ENCODE data around the gene PRSS16.

GRCh38 chr6:27260369-27260768, 12.9 kb downstream of the PRSS16 start:
- TF ChIP-seq CTCF (IDR thresholded peaks at IDR 0.05): no peak
- TF ChIP-seq POLR2A (IDR thresholded peaks at IDR 0.05): no peak

Measured in ovary (tissue), 3 donors.